ENCODE measurements around the gene CDKN2AIP.
"Not testable (repeated sequence)": the region's sequence is repeated elsewhere in the genome, so short reads cannot be mapped to it uniquely, and the experiment has no call there.

The CDKN2AIP gene

GRCh38 chr4:183449193-183449882 lies 4.9 kb downstream of the CDKN2AIP start:
- DNase-seq: no peak

GRCh38 chr4:183450108-183450507 lies 5.7 kb downstream of the CDKN2AIP start:
- DNase-seq: no peak

- no peak for DNase-seq
Observed at GRCh38 chr4:183455431-183456195, 11.2 kb downstream of the CDKN2AIP start.

GRCh38 chr4:183458005-183458404 lies 13.6 kb downstream of the CDKN2AIP start:
- no peak for DNase-seq

GRCh38 chr4:183463903-183464619 lies 19.6 kb downstream of the CDKN2AIP start:
- DNase-seq: not testable (repeated sequence)

GRCh38 chr4:183465879-183466278 lies 21.4 kb downstream of the CDKN2AIP start:
- not testable (repeated sequence) for DNase-seq

GRCh38 chr4:183467246-183467645 lies 22.8 kb downstream of the CDKN2AIP start:
- no peak for DNase-seq

GRCh38 chr4:183468210-183469095 lies 24.0 kb downstream of the CDKN2AIP start:
- DNase-seq: no peak

GRCh38 chr4:183469285-183469684 lies 24.8 kb downstream of the CDKN2AIP start:
- no peak for DNase-seq

- no peak for DNase-seq
Observed at GRCh38 chr4:183469936-183470335, 25.5 kb downstream of the CDKN2AIP start.

GRCh38 chr4:183470821-183471220 lies 26.4 kb downstream of the CDKN2AIP start:
- DNase-seq: no peak

GRCh38 chr4:183471946-183472708 lies 27.7 kb downstream of the CDKN2AIP start:
- peak; percentile 57 for DNase-seq

GRCh38 chr4:183478123-183478522 lies 33.7 kb downstream of the CDKN2AIP start:
- no peak for DNase-seq

GRCh38 chr4:183478926-183479325 lies 34.5 kb downstream of the CDKN2AIP start:
- DNase-seq: no peak

- DNase-seq: not testable (repeated sequence)
Observed at GRCh38 chr4:183482515-183483095, 38.2 kb downstream of the CDKN2AIP start.

GRCh38 chr4:183483997-183484396 lies 39.6 kb downstream of the CDKN2AIP start:
- no peak for DNase-seq

- DNase-seq: no peak
Observed at GRCh38 chr4:183485411-183486160, 41.1 kb downstream of the CDKN2AIP start.

- peak; percentile 35 for DNase-seq
Observed at GRCh38 chr4:183492791-183493222, 48.4 kb downstream of the CDKN2AIP start.

GRCh38 chr4:183493246-183493645 lies 48.8 kb downstream of the CDKN2AIP start:
- no peak for DNase-seq

GRCh38 chr4:183495184-183495583 lies 50.7 kb downstream of the CDKN2AIP start:
- DNase-seq: no peak
